ENCODE measurements around the gene MTUS2.

Gene MTUS2

DNA sequence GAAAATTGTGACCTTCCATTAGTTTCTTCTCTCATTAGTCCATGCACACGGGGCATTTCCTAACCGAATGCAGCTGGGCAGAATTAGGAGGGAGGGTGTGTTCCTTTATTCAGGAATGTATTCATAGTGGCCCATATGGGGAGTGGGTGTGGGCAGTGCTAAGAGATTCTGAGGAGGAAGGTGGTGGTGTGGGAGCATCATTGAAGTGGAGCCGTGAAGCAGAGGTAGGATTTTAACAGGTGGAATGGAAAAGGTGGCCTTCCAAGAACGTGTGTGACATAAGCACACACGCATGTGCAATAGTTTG lies 134.2 kb downstream of the MTUS2 start:
- TF ChIP-seq, protein P1, sequence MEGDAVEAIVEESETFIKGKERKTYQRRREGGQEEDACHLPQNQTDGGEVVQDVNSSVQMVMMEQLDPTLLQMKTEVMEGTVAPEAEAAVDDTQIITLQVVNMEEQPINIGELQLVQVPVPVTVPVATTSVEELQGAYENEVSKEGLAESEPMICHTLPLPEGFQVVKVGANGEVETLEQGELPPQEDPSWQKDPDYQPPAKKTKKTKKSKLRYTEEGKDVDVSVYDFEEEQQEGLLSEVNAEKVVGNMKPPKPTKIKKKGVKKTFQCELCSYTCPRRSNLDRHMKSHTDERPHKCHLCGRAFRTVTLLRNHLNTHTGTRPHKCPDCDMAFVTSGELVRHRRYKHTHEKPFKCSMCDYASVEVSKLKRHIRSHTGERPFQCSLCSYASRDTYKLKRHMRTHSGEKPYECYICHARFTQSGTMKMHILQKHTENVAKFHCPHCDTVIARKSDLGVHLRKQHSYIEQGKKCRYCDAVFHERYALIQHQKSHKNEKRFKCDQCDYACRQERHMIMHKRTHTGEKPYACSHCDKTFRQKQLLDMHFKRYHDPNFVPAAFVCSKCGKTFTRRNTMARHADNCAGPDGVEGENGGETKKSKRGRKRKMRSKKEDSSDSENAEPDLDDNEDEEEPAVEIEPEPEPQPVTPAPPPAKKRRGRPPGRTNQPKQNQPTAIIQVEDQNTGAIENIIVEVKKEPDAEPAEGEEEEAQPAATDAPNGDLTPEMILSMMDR (conservative IDR thresholded peaks at IDR 0.05; ENCODE audit: low read depth, low read length): no peak
- no peak for DNase-seq (ENCODE audit: low read depth)
- no peak overlapping the region for H3K4me3 ChIP-seq (ENCODE audit: low read length)

DNA sequence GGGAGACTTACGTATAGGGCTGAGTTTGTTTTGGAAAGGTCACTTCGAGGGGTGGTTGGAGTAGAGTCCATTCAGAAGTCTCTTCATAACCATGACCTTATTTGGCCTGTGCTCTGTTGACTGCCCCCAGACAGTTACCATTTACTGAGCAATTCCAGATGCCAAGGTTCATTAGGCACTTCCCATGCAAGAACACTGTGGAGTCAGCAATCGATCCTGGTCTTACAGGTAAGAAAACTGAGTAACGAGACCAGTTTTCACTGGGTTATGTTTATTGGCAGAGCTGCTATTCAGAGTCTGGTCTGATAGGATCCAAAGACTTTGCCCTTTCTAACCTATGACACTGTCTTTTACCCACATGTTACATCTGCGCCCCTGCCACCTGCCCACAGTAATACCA lies 134.7 kb downstream of the MTUS2 start:
- no peak for DNase-seq (ENCODE audit: low read depth)
- TF ChIP-seq, protein P1 (conservative IDR thresholded peaks at IDR 0.05; ENCODE audit: low read depth, low read length): no peak
- H3K4me3 ChIP-seq (ENCODE audit: low read length): no peak overlapping the region

DNA sequence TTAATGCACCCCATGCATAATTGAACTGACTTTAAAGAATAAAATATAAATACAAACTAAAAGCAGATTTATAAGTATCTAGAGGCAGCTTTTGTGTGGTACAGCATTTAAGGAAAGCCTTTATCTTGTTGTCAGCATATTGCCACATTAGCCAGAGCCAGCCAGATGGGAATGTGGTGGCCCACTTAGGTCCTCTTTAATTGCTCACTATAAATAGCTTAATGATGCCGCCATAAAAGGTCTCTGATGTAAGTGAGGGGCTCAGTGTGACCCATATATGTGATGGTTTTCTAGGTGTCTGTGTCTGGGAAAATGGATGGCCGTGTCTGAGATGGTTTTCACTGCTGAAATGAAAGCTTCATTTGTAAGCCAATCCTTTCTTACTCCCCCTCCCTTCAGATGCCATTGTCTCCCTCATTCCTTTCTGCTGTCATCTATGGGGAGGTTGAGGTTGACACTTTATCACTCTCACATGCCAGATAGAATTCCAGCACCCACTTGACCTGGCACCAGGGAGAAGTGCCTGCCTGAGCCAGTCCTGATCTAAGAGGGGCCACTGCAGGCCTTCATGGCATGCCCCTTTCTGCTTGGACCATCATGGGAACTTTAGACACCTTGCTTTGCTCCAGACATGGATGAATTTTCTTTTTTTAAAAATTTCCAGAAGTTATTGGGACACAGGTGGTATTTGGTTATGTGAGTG lies 135.3 kb downstream of the MTUS2 start:
- TF ChIP-seq, protein P1 (conservative IDR thresholded peaks at IDR 0.05; ENCODE audit: low read depth, low read length): no peak
- no peak for DNase-seq (ENCODE audit: low read depth)

DNA sequence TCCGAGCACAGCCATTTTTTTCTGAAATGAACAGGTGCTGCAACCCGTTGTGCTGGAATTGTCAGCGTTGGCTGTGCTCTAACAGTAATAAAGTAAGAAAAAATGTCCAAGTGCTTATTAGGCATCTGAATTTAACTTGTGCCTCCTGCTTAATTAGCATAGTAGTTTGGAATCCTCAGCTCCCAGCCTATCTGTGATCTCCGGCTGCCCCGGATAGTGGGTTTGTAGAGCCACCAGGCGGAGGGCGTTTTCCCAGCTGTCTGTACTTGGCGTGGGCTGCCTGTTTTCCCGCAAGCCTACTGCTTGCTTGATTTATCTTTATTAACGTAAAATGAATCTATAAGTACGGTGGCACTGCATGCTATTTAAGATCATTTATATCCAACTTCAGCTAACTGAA lies 137.9 kb downstream of the MTUS2 start:
- no peak for DNase-seq (ENCODE audit: low read depth)
- TF ChIP-seq, protein P1 (conservative IDR thresholded peaks at IDR 0.05; ENCODE audit: low read depth, low read length): no peak
- no peak overlapping the region for H3K4me3 ChIP-seq (ENCODE audit: low read length)

More for the DNA sequence above, 135.3 kb downstream of the MTUS2 start:
- H3K4me3 ChIP-seq (ENCODE audit: low read length): no peak overlapping the region

GRCh38 chr13:28958441-28958840 lies 138.3 kb downstream of the MTUS2 start:
- DNase-seq (ENCODE audit: low read depth): no peak
- TF ChIP-seq, protein P1 (conservative IDR thresholded peaks at IDR 0.05; ENCODE audit: low read depth, low read length): no peak

DNA sequence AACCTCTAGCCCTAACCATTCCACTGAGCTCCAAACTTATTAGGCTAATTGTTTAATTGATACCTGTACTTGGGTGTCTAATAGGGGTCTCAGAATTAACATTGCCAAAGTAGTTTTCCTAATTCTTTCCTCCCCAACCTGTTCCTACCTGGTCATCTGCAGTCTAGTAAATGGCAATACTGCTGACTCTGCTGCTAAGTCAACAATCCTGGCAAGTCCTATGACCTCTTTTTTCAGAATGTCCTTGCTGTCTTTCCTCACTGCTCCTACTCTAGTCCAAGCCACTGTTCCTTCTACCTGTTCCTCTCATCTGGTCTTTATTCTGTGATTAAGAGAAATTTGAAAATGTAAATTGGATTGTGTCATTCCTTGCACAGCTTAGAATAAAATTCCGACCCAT lies 143.9 kb downstream of the MTUS2 start:
- DNase-seq (ENCODE audit: low read depth): no peak
- no peak overlapping the region for H3K4me3 ChIP-seq (ENCODE audit: low read length)
- TF ChIP-seq, protein P1 (conservative IDR thresholded peaks at IDR 0.05; ENCODE audit: low read depth, low read length): no peak

More at GRCh38 chr13:28958441-28958840, 138.3 kb downstream of the MTUS2 start:
- no peak overlapping the region for H3K4me3 ChIP-seq (ENCODE audit: low read length)

DNA sequence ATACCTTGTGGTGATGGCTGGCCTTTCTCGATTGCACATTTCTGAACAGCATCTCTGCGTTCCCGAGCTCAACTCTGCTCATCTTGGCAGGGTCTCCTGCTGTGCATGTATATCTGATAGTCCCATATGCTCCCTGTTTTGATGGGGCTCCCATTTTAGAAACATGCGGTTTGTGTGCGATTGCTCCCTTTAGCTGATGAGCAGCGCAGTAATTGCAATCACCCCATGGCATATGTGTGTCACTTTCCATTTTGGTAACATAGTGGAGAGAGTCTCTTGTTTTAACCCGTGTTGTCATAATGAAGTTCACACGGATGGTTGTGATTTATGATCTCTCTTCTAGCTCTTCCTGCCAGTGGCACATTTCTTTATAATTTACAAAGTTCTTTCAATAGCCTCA lies 144.7 kb downstream of the MTUS2 start:
- H3K4me3 ChIP-seq (ENCODE audit: low read length): no peak overlapping the region
- TF ChIP-seq, protein P1 (conservative IDR thresholded peaks at IDR 0.05; ENCODE audit: low read depth, low read length): no peak
- DNase-seq (ENCODE audit: low read depth): no peak
